Left lobe of liver (tissue), 2 donors: ENCODE results near the gene NMNAT2. TPM values are rescaled to one million over a fixed set of nuclear protein-coding genes. Genes with fewer than 3 reads are reported as not detected.

Experiments
- ATAC-seq: fragments of 200-7000 bp; cut with Tn5 transposase; one replicate; pipeline ENCODE4 v1.9.1; 2020; ENCODE audit warnings: mild to moderate bottlenecking, moderate library complexity
- DNase-seq: peaks from one replicate; pipeline ENCODE4 v3.0.0-alpha.2; 2020; ENCODE audit warnings: low spot score
- total RNA-seq: library from RNA; stranded (reverse); gene quantifications from one replicate; pipeline ENCODE4 v1.2.1, GENCODE V29; 2021
- donor health status: DM: no; HTN: no; CAD: no; lungs with moderate emphysema.
- donor health status: DM: no; HTN: yes; CAD: no.

NMNAT2 gene
- total RNA-seq, 1 donor from 2014 or later = 0.03 TPM

GRCh38 chr1:183273300-183273699 is 144.9 kb downstream of the NMNAT2 start:
- ATAC-seq = no peak
- no peak for DNase-seq

GRCh38 chr1:183272390-183272848 is 145.8 kb downstream of the NMNAT2 start:
- DNase-seq (no peak), ATAC-seq (no peak)

GRCh38 chr1:183270541-183271141 is 147.5 kb downstream of the NMNAT2 start:
- DNase-seq = no peak
- no peak for ATAC-seq

- no peak for DNase-seq
- ATAC-seq = no peak
Observed at GRCh38 chr1:183267646-183268431, 150.3 kb downstream of the NMNAT2 start.

- no peak for ATAC-seq
Observed at GRCh38 chr1:183263886-183264602, 154.1 kb downstream of the NMNAT2 start.

GRCh38 chr1:183262628-183263200 is 155.5 kb downstream of the NMNAT2 start:
- ATAC-seq (no peak), DNase-seq (no peak)

More at GRCh38 chr1:183263886-183264602, 154.1 kb downstream of the NMNAT2 start:
- no peak for DNase-seq

- ATAC-seq (no peak), DNase-seq (no peak)
Observed at GRCh38 chr1:183259924-183260323, 158.3 kb downstream of the NMNAT2 start.

- ATAC-seq = no peak
- DNase-seq = no peak
Observed at GRCh38 chr1:183255073-183255472, 163.1 kb downstream of the NMNAT2 start.

GRCh38 chr1:183251959-183252450 is 166.2 kb downstream of the NMNAT2 start:
- DNase-seq (no peak), ATAC-seq (no peak)

GRCh38 chr1:183251101-183251958 is 166.8 kb downstream of the NMNAT2 start:
- ATAC-seq (no peak), DNase-seq (no peak)

- no peak for DNase-seq
- ATAC-seq = no peak
Observed at GRCh38 chr1:183249941-183250452, 168.2 kb downstream of the NMNAT2 start.

- DNase-seq (no peak), ATAC-seq (no peak)
Observed at GRCh38 chr1:183248989-183249691, 169.0 kb downstream of the NMNAT2 start.

GRCh38 chr1:183247931-183248330 is 170.2 kb downstream of the NMNAT2 start:
- DNase-seq (no peak), ATAC-seq (no peak)

GRCh38 chr1:183247484-183247883 is 170.7 kb downstream of the NMNAT2 start:
- ATAC-seq (no peak), DNase-seq (no peak)

GRCh38 chr1:183247066-183247465 is 171.1 kb downstream of the NMNAT2 start:
- no peak for DNase-seq
- ATAC-seq = no peak

GRCh38 chr1:183246436-183246835 is 171.7 kb downstream of the NMNAT2 start:
- ATAC-seq = no peak

GRCh38 chr1:183245357-183245756 is 172.8 kb downstream of the NMNAT2 start:
- ATAC-seq (no peak), DNase-seq (no peak)

More at GRCh38 chr1:183246436-183246835, 171.7 kb downstream of the NMNAT2 start:
- no peak for DNase-seq

- ATAC-seq (no peak), DNase-seq (no peak)
Observed at GRCh38 chr1:183244466-183244865, 173.7 kb downstream of the NMNAT2 start.
